ENCODE measurements around the gene BLOC1S1. TPM values are rescaled to one million over a fixed set of nuclear protein-coding genes. Genes with fewer than 3 reads are reported as not detected.
A peak's percentile ranks its signal among the peaks of the same experiment; 100 is the strongest.

The BLOC1S1 gene
- total and polyA plus RNA-seq, 9 of the 15 experiments (the other 6 are each of a cell fraction or from before 2014, with no cell fraction given): 75.2 to 161 (median 98.8) TPM

DNA sequence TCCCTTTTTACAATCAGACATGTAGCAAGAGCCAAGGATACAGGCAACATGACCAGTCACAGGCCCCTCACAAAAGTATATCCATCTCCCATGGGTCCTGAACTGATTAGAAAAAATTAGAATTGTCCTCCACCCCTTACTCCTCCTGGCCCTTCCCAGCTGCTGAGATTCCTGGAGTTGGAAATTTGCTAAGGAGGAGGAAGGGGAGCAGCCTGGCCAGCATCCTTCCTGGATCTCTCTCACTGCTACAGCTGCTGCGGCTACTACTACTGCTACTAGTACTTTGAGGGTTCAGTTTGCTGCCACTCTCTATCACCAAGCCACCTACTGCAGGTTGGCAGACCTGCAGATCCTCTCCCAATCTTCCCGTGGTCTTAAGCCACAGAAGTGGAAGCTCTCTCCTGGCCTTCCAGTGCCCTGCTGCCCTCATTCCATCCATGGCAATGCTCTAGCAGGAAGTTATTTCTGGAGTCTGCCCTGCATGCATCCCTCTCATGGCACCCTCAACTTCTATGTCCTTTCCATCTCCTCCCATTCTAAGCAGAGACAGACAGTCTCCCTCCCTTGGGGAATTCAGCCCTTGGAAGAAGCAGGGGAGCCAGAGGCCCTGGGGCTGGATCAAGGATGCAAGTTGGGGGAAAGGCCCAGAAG is 9.2 kb upstream of the BLOC1S1 start (continued):
- no peak for TF ChIP-seq RREB1 (CRISPR knock-in tag; IDR thresholded peaks at IDR 0.05)
- TF ChIP-seq PCBP2 (IDR thresholded peaks at IDR 0.05; ENCODE audit: low read depth, low read length, poor library complexity, severe bottlenecking): no peak

- peaks cover 19 to 23% of the 10 kb centered on the region in 2 experiments for H3K27me3 ChIP-seq (ENCODE audit: control insufficient read depth in 2 of 2, insufficient read depth in 2 of 2, low read length in 2 of 2)
- 7% methylated on average over 20 of the region's 22 CpGs for WGBS (ENCODE audit: insufficient coverage, low coverage, missing lambda C conversion rate)
- H3K4me3 ChIP-seq: peak overlapping the region; percentile 18; the same call in 1 of the 2 replicates
- BruUV-seq (replicated peaks): no TSS peak
- peak overlapping the region; percentile 59 for H3K4me2 ChIP-seq (ENCODE audit: insufficient read depth, low read length)
- no peaks in the 10 kb centered on the region for H3K36me3 ChIP-seq (ENCODE audit: control insufficient read depth, insufficient read depth, low read length)
- peak overlapping the region in 1 of 2 experiments; percentile 87; a peak in 2 of 4 replicates for H3K9ac ChIP-seq (ENCODE audit: insufficient read depth in 1 of 2, low read depth in 2 of 2, low read length in 2 of 2)
- POLR2A ChIA-PET: interaction anchor here (0.6 kb wide), 1 partner anchor 411 kb away, joined by 3 read pairs; the partner anchor contains the start of gene ZC3H10
- intact Hi-C loops (cut with micrococcal nuclease) (loop anchor here (2.0 kb wide), 1 partner anchor 26 kb away; a partner anchor contains a TSS), in situ Hi-C loops (cut with MboI) (no loop called here)
- FAIRE-seq (no peak), ATAC-seq (peak; percentile 9; the same call in 2 of the 3 replicates), DNase-seq (ENCODE audit: extremely low read depth in 1 of 4, low spot score in 3 of 4) (no peak)
- no peaks in the 10 kb centered on the region for H3K9me3 ChIP-seq (replicated peaks; ENCODE audit: control insufficient read depth, insufficient read depth, low read depth, low read length)
- H4K20me1 ChIP-seq (replicated peaks; ENCODE audit: control insufficient read depth, insufficient read depth, low read length): no peaks in the 10 kb centered on the region; the same call in 1 of the 2 replicates
- H3K27ac ChIP-seq (ENCODE audit: extremely low read depth, low read depth, low read length): no peak overlapping the region
- H3K79me2 ChIP-seq (ENCODE audit: control insufficient read depth, insufficient read depth, low read length): no peaks in the 10 kb centered on the region
- H3K9me1 ChIP-seq (ENCODE audit: control insufficient read depth, insufficient read depth, low read length): peaks cover 5% of the 10 kb centered on the region
- no peak overlapping the region; the same call in 1 of the 2 replicates for H2AFZ ChIP-seq (ENCODE audit: low read depth, low read length)
- CTCF ChIA-PET (ENCODE audit: low intra/inter-chr PET ratio): no interaction called here
- peaks cover 6 to 21% of the 10 kb centered on the region in 2 experiments; a peak in 4 of 5 replicates for H3K4me1 ChIP-seq (replicated peaks in 1 of 2; ENCODE audit: control insufficient read depth in 2 of 2, insufficient read depth in 2 of 2, low read length in 2 of 2)
- TF ChIP-seq, protein P1, sequence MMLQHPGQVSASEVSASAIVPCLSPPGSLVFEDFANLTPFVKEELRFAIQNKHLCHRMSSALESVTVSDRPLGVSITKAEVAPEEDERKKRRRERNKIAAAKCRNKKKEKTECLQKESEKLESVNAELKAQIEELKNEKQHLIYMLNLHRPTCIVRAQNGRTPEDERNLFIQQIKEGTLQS (IDR thresholded peaks at IDR 0.05): peak; percentile 56
- TF ChIP-seq, protein P1 (CRISPR knock-in tag; conservative IDR thresholded peaks at IDR 0.05): no peak
- TF ChIP-seq PTTG1 (tag; IDR thresholded peaks at IDR 0.05; ENCODE audit: low read depth) (no peak), HIVEP1 (CRISPR knock-in tag; IDR thresholded peaks at IDR 0.05) (no peak), KDM1A (IDR thresholded peaks at IDR 0.05) (no peak), NRF1 (conservative IDR thresholded peaks at IDR 0.05 in 1 of 2, IDR thresholded peaks at IDR 0.05 in 1 of 2) (peak in 1 of 2 experiments; percentile 29; a peak in 1 of 4 replicates), ZNF518B (CRISPR knock-in tag; IDR thresholded peaks at IDR 0.05) (no peak)
These were observed 8.6 kb upstream of the BLOC1S1 start for GRCh38 chr12:55707219-55707671.
